Keratinocyte (primary cell): Measurements from ENCODE around the gene KDM8. TPM values are rescaled to one million over a fixed set of nuclear protein-coding genes. Genes with fewer than 3 reads are reported as not detected.

Experiments
- DNase-seq: peaks from one replicate; pipeline ENCODE4 v3.0.0-alpha.2; 2011; ENCODE audit warnings: low read depth, missing footprints, low spot score
- FAIRE-seq: peaks from 2 replicates; lab custom pipeline; 2011; peaks lifted over from hg19 to GRCh38; lab: Jason Lieb, UNC
- H2AFZ ChIP-seq: 2 replicates; pipeline ENCODE4 v1.6.0; 2012; ENCODE audit warnings: low read length, control low read depth, inconsistent platforms; ENCODE audit not compliant: control insufficient read depth
- H3K27ac ChIP-seq: 2 replicates; pipeline ENCODE4 v1.5.1; 2011; ENCODE audit warnings: low read length; ENCODE audit not compliant: control insufficient read depth, insufficient read depth
- H3K27me3 ChIP-seq: 3 replicates; pipeline ENCODE4 v1.6.0; 2011; ENCODE audit warnings: low read length; ENCODE audit not compliant: control insufficient read depth, insufficient read depth; ENCODE audit errors: extremely low read depth
- H3K36me3 ChIP-seq, 2 experiments: 2 replicates in 1 of 2; 3 replicates in 1 of 2; pipeline ENCODE4 v1.5.1; 2011; ENCODE audit warnings: low read length in 2 of 2, mild to moderate bottlenecking in 1 of 2; ENCODE audit not compliant: control insufficient read depth in 2 of 2, insufficient read depth in 2 of 2; ENCODE audit errors: extremely low read depth in 1 of 2
- H3K4me1 ChIP-seq: 3 replicates; pipeline ENCODE4 v1.5.1; 2011; ENCODE audit warnings: low read length; ENCODE audit not compliant: control insufficient read depth, insufficient read depth; ENCODE audit errors: extremely low read depth
- H3K4me2 ChIP-seq: 3 replicates; pipeline ENCODE4 v1.6.0; 2011; ENCODE audit warnings: low read depth, low read length; ENCODE audit not compliant: control insufficient read depth, insufficient read depth; ENCODE audit errors: extremely low read depth
- H3K4me3 ChIP-seq, 3 experiments: fragments of 200-600 bp in 1 of 3; sonication (generic) in 1 of 3; 2 replicates in 2 of 3; 3 replicates in 1 of 3; pipeline ENCODE4 v1.5.1; 2011 to 2016; ENCODE audit warnings: low read length in 3 of 3, mild to moderate bottlenecking in 3 of 3, control low read depth in 2 of 3, inconsistent platforms in 1 of 3, low read depth in 1 of 3, mixed read lengths in 1 of 3, mixed run types in 1 of 3, moderate library complexity in 1 of 3; ENCODE audit not compliant: control insufficient read depth in 2 of 3, insufficient read depth in 2 of 3; ENCODE audit errors: extremely low read depth in 1 of 3
- H3K79me2 ChIP-seq: 2 replicates; pipeline ENCODE4 v1.6.0; 2012; ENCODE audit warnings: low read length; ENCODE audit not compliant: control insufficient read depth, insufficient read depth
- H3K9ac ChIP-seq: 3 replicates; pipeline ENCODE4 v1.6.0; 2011; ENCODE audit warnings: low read length; ENCODE audit not compliant: control insufficient read depth, insufficient read depth; ENCODE audit errors: extremely low read depth
- H3K9me1 ChIP-seq: 3 replicates; pipeline ENCODE4 v1.6.0; 2011; ENCODE audit warnings: low read length; ENCODE audit not compliant: control insufficient read depth, insufficient read depth; ENCODE audit errors: extremely low read depth
- H3K9me3 ChIP-seq: 2 replicates; pipeline ENCODE4 v1.5.1; 2012; ENCODE audit warnings: low read depth, low read length; ENCODE audit not compliant: control insufficient read depth
- H4K20me1 ChIP-seq: 3 replicates; pipeline ENCODE4 v1.6.0; 2011; ENCODE audit warnings: low read length; ENCODE audit not compliant: control insufficient read depth, insufficient read depth; ENCODE audit errors: extremely low read depth
- CTCF ChIP-seq, 3 experiments: IDR thresholded peaks in 1 of 3; conservative IDR thresholded peaks in 1 of 3; optimal IDR thresholded peaks in 1 of 3; 2 replicates in 2 of 3; 3 replicates in 1 of 3; pipeline versions ENCODE3 to v1.5.1; 2011; ENCODE audit warnings: low read length in 3 of 3, mild to moderate bottlenecking in 3 of 3, moderate library complexity in 2 of 3, control low read depth in 1 of 3, inconsistent platforms in 1 of 3; ENCODE audit not compliant: insufficient read depth in 2 of 3; ENCODE audit errors: extremely low read depth in 1 of 3
- EZH2 ChIP-seq: IDR thresholded peaks from one replicate; pipeline ENCODE4 v1.6.1; 2012; ENCODE audit warnings: inconsistent platforms, mild to moderate bottlenecking, low read length, moderate library complexity
- dilution Hi-C: fragments of 300-500 bp; cut with MboI; formaldehyde crosslinking; loops from one replicate; pipeline ENCODE4 v1.7.0; 2020; ENCODE audit warnings: low sequenced_read_pairs; ENCODE audit not compliant: extremely low pct_ligation_motif_present
- polyA plus RNA-seq, 5 experiments: library from polyadenylated mRNA; depleted of rRNA in 3 of 5; stranded (reverse) in 3 of 5; stranded (forward) in 1 of 5; unstranded in 1 of 5; fragments of >200 nt; gene quantifications; 1 replicate in 1 of 5; 2 replicates in 3 of 5; 3 replicates in 1 of 5; pipeline versions ENCODE4 v1.2.1 to v1.2.3, GENCODE V29; 2011 to 2012; ENCODE audit warnings: missing spikeins in 2 of 5, low read depth in 1 of 5, low replicate concordance in 1 of 5

Gene KDM8
- polyA plus RNA-seq, 1 donor (not counting 4 experiments of a cell fraction or from before 2014, with no cell fraction given): 1.5 TPM

- H3K9me1 ChIP-seq: no peaks in the 10 kb centered on the region
- TF ChIP-seq EZH2 (no peak), CTCF (optimal IDR thresholded peaks at IDR 0.05 in 1 of 3, IDR thresholded peaks at IDR 0.05 in 1 of 3, conservative IDR thresholded peaks at IDR 0.05 in 1 of 3; ENCODE audit: extremely low read depth in 1 of 3, insufficient read depth in 2 of 3, low read length in 3 of 3) (no peak)
- H3K79me2 ChIP-seq: no peaks in the 10 kb centered on the region
- H3K9me3 ChIP-seq: no peaks in the 10 kb centered on the region
- no peak overlapping the region for H3K27ac ChIP-seq
- H3K27me3 ChIP-seq: no peaks in the 10 kb centered on the region
- H3K4me1 ChIP-seq: peaks cover 17% of the 10 kb centered on the region
- no peak overlapping the region for H3K4me3 ChIP-seq
- FAIRE-seq (no peak), DNase-seq (no peak)
- H4K20me1 ChIP-seq: no peaks in the 10 kb centered on the region
- dilution Hi-C loops: no loop called here
- H3K9ac ChIP-seq: no peak overlapping the region
- no peak overlapping the region for H3K4me2 ChIP-seq
- peaks cover 2 to 6% of the 10 kb centered on the region in 2 experiments for H3K36me3 ChIP-seq
- H2AFZ ChIP-seq: no peak overlapping the region
Measured at GRCh38 chr16:27251541-27252205, 48.3 kb downstream of the KDM8 start.

GRCh38 chr16:27252206-27252585, 48.9 kb downstream of the KDM8 start:
- Histone ChIP-seq H3K4me3 (no peak overlapping the region), H2AFZ (no peak overlapping the region), H3K4me2 (no peak overlapping the region), H4K20me1 (no peaks in the 10 kb centered on the region), H3K79me2 (peaks cover under 1% of the 10 kb centered on the region), H3K27ac (no peak overlapping the region), H3K9ac (no peak overlapping the region), H3K27me3 (no peaks in the 10 kb centered on the region), H3K9me3 (no peaks in the 10 kb centered on the region), H3K36me3 (peaks cover 7% of the 10 kb centered on the region in 2 experiments), H3K9me1 (no peaks in the 10 kb centered on the region), H3K4me1 (peaks cover 17% of the 10 kb centered on the region)
- dilution Hi-C loops: no loop called here
- DNase-seq: no peak
- TF ChIP-seq CTCF (optimal IDR thresholded peaks at IDR 0.05 in 1 of 3, IDR thresholded peaks at IDR 0.05 in 1 of 3, conservative IDR thresholded peaks at IDR 0.05 in 1 of 3; ENCODE audit: extremely low read depth in 1 of 3, insufficient read depth in 2 of 3, low read length in 3 of 3) (no peak), EZH2 (no peak)
- FAIRE-seq: no peak
